Measurements from ENCODE around the gene CHST15.

CHST15 gene

GRCh38 chr10:124120410-124121061 lies 27.1 kb upstream of the CHST15 start:
- no peak for TF ChIP-seq CTCF (IDR thresholded peaks at IDR 0.05)

- TF ChIP-seq CTCF (IDR thresholded peaks at IDR 0.05) = no peak
These were observed 26.5 kb upstream of the CHST15 start for GRCh38 chr10:124119946-124120345.

GRCh38 chr10:124119216-124119615 lies 25.8 kb upstream of the CHST15 start:
- TF ChIP-seq CTCF (IDR thresholded peaks at IDR 0.05) = no peak

GRCh38 chr10:124117833-124118232 lies 24.4 kb upstream of the CHST15 start:
- TF ChIP-seq CTCF (IDR thresholded peaks at IDR 0.05) = no peak

GRCh38 chr10:124117511-124117785 lies 24.1 kb upstream of the CHST15 start:
- TF ChIP-seq CTCF (IDR thresholded peaks at IDR 0.05) = no peak

GRCh38 chr10:124116771-124117510 lies 23.5 kb upstream of the CHST15 start:
- TF ChIP-seq CTCF (IDR thresholded peaks at IDR 0.05) = no peak

- TF ChIP-seq CTCF (IDR thresholded peaks at IDR 0.05) = no peak
These were observed 21.3 kb upstream of the CHST15 start for GRCh38 chr10:124114696-124115095.
